Epidermal melanocyte (primary cell): ENCODE data around the gene TIMM44.

ENCODE experiments used
- DNase-seq: peaks from one replicate; pipeline ENCODE4 v3.0.0; 2011; ENCODE audit warnings: low spot score; ENCODE audit not compliant: insufficient read length

TIMM44 gene

GRCh38 chr19:7915250-7916102 is 28.0 kb downstream of the TIMM44 start:
- DNase-seq: no peak

DNA sequence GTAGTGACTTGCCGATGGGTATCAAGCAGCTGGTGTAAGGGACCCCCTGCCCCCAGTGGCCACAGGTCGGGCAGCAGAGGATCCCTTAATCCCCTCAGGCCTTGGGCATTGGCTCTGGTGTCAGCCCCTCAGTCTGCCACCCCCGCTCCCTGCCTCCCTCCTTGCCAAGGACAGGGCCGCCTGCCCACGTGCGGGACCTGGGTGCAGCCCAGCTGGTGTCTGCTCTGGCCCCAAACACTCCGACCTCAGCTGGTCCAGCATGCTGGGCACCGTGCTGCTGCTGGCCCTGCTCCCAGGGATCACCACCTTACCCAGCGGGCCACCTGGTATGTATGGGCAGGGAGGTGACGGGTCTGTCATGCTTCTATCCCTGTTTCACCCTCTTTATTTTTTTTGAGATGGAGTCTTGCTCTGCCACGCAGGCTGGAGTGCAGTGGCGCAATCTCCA is 28.8 kb downstream of the TIMM44 start, which contains the start of gene TGFBR3L:
TSS of gene TGFBR3L (plus strand) at position 233 of the 448 bp plus-strand sequence.
- DNase-seq: no peak

DNA sequence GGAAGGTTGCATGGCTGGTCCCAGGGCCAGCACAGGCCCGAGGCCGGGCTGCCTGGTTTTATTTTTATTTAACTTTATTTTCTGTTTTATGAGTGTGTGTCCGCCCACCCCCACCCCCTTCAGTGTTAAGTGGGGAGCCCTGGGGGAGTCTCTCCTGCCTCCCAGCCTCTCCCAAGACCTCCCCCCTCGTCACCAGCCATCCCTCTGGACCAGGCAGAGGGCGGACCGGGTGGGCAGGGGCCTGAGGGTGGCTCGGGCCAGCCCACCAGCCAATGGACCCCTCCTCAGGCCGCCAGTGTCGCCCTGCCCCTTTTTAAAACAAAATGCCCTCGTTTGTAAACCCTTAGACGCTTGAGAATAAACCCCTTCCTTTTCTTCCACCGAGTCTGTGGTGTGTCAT is 29.4 kb downstream of the TIMM44 start:
- no peak for DNase-seq

DNA sequence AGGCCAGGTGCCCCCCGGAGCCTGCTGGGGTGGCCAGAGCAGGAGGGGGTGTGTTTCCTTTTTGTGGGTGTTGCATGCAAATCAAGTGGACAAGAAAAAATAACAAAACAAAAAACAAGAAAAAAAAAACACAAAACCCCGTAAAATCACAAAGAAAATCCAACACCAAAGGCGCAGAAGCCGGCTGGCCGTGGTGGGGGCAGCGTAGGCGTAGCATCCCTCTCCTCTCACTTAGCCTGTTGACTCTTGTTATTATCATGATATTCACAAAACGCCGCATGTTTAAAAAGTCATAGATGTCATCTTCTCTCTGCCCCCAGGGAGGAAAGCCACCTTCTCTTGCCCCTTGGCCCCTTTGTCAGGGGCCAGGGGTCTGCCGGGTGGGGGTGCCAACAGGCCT is 29.8 kb downstream of the TIMM44 start:
- DNase-seq: no peak

DNA sequence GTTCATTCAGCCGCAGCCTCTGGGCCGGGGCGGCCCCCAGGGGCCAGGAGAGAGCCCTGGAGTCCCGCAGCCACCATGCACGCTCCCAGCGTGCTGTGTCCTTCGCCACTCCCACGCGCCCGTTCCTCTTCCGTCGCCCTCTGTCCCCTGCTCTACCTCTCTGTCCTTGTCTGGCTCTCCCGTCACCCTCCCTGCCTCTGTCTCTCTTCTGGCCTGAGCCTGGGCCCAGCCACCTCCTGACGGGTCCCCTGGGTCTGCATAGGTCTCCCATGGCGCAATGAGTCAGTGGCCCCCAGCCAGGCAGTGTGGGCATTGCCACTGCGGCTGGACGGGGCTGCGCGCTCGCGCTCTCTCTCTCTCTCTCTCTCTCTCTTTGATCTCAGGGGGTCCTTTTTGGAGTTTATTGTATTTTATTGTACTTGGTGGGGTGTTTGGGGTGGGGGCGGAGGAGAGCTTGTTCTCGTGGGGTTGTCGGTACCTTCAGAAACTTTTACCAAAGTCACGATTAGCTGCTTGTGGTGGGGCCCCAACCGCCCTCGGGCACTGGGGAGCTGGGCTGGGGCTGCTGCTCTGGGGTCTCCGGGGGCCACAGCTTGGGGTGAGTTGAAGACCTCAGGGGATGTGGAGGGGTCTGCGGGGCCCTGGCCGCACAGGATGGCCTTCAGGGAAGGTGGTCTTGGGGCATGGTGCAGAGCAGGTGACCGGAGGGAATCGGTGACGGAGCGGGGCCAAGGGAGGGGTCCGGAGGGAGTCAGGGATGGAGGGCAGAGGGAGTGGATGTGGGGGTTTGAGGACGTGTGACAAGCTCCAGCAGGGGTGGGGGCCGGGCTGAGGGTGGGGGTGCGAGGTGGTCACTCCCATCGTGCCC is 30.5 kb downstream of the TIMM44 start:
- no peak for DNase-seq

DNA sequence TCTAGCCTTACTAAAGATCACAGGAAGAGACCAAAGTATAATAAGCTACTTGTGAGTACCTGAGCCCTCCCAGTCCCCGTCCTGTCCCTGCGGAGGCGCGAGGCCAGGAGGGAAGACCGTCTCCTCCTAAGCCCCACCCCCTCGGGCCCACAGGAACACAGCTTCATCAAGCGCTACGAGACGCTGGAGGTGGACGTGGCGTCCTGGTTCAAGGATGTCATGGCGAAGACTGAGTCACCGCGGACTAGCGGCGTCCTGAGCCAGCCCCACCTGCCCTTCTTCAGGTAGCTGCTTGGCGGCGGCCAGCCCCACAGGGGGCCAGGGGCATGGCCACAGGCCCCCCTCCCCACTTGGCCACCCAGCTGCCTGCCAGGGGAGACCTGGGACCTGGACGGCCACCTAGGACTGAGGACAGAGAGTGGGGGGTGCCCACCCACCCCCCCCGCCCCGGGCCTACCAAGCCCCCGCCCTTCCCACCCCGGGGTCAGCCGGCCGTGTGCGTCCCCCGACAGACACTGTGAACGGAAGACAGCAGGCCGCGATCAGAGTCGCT is 31.2 kb downstream of the TIMM44 start:
- DNase-seq: no peak

DNA sequence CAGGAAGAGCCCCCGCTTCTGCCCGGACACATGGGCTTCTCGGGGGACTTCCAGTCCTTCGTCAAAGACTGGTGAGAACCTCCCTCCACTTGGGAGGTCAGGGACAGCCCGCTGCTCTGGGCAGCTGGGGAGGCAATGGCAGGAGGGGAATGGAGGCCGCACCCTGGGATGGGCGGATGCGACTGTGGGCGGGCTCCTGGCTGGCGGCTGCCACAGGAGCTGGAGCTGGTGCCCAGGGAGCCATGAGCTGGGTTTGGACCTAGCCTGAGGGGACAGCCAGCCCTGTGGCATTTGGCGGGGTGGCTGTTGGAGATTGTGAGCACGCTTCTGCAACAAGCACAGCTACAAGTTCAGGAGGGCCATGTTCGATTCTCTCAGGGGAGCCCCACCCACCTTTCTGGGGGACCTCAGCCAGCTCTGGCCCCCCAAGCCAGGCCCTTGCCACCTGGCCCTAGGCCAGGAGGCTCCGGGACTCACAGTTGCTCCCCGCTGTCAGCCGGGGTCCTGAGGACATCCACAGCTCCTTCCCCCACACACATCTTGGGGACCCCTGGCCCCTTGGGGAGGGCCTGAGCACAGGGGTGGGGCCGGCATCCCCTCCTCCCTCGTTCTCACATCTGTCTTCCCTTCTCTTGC is 31.8 kb downstream of the TIMM44 start:
- no peak for DNase-seq

- no peak for DNase-seq
These were observed 32.9 kb downstream of the TIMM44 start for GRCh38 chr19:7910321-7911161.

DNA sequence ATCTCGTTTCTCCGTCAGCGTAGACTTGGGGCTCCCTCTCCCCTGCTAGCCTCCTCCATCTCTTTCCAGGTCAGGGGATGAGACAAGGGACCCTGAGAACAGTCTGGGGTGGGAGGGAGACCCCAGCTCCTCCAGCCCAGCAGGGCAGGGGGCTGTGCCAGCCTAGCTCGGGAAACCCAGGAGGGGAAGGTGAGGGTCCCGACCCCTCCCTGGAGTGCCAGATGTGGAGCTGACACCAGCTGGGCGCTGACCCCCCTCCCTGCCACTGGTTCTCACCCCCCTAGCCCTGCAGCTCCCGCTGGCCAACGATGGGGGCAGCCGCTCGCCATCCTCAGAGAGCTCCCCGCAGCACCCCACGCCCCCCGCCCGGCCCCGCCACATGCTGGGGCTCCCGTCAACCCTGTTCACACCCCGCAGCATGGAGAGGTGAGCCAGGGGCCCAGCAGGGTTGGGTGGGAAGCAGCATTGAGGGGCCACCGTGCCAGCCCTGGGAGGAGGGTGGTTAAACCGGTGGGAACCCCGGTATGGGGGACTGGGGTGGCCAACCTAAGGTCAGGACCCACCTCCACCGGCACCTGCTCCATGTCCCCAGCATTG is 33.9 kb downstream of the TIMM44 start:
- DNase-seq: no peak

- DNase-seq: no peak
These were observed 34.6 kb downstream of the TIMM44 start for GRCh38 chr19:7908742-7909461.

DNA sequence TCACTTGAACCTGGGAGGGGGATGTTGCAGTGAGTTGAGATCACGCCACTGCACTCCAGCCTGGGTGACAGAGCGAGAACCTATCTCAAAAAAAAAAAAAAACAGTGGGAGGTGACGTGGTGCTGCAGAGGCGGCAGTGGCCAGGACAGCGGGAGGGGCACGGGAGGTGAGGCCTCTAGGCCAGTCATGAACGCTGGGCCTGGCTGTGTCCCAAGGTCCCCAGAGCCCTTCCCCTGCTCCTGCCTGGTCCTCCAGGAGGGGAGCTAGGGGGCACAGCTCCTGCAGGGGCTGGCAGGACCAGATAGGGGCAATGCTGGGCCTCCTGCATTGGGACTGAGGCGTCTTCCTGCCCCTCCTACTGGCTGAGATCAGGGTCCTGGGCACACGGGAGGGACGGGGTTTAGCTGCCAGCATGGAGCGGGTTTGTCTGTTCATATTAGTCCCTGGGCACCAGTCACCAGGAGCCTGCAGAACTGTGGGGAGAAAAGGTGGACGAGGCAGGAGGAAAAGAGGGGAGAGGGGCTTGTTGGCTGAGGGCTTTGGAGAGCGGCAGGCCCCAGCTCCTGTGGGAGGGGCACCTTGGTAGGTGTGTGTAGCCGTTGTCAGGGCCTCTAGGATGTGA is 35.3 kb downstream of the TIMM44 start:
- no peak for DNase-seq

DNA sequence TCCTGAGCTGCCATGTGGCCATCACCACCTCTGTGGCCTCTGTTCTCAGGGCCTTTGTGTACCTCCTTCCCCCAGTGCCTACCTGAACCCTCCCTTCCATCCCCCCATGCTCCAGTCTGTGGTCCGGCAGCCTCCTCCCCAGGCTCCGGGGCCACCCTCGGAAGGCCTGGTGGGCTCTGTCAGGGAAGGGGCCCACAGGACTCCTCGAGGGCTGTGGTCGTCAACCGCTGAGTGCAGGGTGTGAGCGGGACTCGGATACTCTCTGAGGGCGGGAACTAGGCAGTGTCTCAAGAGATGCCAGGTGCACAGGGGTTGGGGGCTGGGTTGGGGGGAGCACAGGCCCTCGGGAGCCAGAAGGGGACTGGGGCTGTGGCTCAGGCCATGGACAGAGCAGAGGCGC is 35.9 kb downstream of the TIMM44 start:
- no peak for DNase-seq

DNA sequence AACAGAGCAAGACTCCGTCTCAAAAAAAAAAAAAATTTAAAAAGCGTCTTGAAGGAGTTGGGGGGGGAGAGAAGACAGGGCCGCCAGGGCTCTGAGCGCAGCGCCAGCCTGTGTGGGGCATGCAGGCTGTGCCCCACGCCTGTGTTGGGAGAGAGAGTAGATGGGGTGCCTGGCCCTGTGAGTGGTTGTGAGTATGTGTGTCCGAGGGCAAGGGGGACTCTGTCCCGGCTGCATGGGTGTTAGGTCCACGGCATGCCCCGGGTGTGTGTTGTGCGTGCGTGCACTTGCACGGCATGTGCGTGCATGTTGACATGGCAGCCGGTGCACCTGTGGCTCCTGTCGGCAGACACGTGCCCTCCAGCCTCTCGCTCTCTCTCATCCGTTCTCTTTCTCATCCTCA is 36.3 kb downstream of the TIMM44 start:
- DNase-seq: no peak

- no peak for DNase-seq
These were observed 37.6 kb downstream of the TIMM44 start for GRCh38 chr19:7905859-7906258.

GRCh38 chr19:7905268-7905667 is 38.2 kb downstream of the TIMM44 start:
- no peak for DNase-seq

GRCh38 chr19:7904074-7905020 is 39.1 kb downstream of the TIMM44 start:
- peak; percentile 58 for DNase-seq

DNA sequence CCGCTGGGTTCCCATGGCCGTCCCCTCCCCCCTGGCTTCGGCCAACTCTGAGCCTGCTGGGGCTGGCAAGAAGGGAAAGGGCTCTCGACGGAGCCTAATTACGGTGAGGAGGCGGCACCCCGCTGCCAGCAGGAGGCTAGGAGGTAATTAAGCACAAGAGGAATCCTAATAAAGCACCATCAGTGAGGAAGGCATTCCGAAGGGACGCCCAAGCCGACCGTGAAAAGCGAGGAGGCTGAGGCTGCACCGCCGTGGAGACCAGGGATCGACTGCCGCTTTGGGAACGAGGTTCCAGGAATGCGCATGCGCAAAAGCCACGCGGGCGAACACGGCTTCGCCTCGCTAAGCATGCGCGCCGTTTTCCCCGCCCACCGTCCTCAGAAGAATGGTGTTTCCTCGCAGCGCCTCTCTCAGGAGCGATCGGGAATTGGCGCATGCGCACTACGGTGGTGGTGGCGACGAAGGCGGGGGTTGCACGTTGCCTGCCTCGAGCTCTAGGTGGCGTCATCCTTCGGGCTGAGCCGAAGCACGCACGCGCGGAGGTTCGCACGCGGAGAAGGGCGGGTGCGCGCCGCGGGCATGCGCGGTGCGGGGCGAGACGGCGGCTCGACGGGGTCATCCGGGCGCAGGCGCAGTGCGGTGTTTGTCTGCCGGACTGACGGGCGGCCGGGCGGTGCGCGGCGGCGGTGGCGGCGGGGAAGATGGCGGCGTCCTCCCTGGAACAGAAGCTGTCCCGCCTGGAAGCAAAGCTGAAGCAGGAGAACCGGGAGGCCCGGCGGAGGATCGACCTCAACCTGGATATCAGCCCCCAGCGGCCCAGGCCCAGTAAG is 40.0 kb downstream of the TIMM44 start, which contains the start of gene MAP2K7:
TSS of gene MAP2K7 (plus strand) at position 634 of the 830 bp plus-strand sequence. CDS start at position 702, 68 bp downstream.
- DNase-seq: peak; percentile 98
